ENCODE results near the gene CIAO2A. TPM values are rescaled to one million over a fixed set of nuclear protein-coding genes. Genes with fewer than 3 reads are reported as not detected.
"Not testable (repeated sequence)": the region's sequence is repeated elsewhere in the genome, so short reads cannot be mapped to it uniquely, and the experiment has no call there.

Gene CIAO2A
- total RNA-seq, 1 donor from 2014 or later, result 36.3 TPM

DNA sequence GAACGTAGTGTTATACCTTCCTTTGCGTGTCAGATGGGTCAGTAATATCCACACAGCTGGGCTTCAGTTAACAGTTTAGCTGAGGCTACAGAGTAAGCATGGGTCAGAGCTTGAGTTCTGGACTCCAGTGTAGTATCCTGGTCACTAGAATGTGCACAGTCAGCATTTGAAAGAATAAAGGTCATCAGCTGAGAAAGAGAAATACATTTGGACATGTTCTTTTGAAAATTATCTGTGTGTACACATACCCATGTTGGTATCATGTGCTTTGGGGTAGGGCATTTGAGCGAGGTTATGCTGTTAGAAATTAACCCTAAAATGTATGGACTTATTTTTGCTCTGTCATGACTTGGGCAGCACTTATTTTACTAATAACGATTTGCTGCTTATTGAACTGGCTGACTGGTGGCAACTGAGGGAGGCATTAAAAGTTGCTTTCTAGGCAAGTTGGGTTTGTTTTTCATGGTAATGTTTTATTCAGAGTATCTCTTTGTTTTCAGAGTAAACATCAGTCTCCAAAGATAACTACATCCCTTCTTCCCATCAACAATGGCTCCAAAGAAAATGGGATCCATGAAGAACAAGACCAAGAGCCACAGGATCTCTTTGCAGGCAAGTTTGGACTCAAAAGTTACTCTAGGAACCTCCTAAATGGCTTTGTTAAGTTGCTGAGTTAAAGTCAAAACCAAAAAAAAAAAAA, 18.6 kb upstream of the CIAO2A start:
- DNase-seq (ENCODE audit: low spot score), result no peak

DNA sequence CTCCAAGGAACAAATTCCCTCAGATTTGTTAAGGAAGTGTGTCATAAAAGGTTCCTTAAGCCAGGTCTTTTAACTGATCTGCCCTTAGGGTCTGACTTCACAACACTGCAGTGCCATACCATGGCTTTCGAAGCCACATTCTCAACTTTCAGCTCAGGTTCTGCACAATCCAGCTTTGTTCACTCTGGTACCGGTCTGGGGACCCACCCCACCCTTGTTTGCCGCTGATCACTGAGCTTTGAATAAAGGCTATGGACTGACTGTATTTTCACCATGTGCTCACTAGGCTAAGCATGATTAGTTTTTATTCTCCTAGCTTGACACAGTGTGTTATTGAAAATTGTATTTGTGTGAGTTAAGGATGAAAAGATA, 18.0 kb upstream of the CIAO2A start:
- DNase-seq (ENCODE audit: low spot score), result no peak

DNA sequence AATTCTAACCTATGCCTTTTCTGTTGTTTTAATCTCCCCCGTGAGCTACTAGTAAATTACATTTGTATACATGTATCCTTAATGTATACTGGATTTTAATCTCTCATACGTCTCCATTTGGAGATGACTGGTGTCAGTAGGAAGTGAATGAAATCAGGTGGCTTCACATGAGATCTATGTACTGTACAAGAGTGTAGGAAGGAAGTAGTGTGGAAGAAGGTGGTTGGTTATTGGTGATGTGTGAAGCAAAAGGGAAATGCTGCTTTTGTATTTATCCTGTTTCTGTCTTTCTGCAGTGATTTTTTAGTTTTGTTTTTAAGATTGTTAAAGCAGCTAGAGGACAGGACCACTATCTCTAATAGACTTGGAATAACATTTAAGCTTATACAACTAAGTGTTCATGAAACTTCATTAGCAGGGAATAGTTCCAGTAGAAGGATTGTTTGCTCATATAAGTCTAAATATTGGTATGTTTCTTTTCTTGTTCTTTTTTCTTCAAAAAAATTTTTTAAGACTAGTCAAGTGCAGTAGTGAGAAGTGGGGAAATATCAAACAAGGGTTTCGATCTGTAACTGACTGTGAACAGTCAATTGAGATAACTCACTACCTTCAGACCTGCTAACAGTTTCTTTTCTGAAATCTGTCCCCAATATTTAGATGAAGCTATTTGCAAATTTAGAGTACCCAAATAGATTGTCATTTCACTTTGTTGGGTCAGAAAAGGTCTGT, 17.5 kb upstream of the CIAO2A start:
- no peak for DNase-seq (ENCODE audit: low spot score)

DNA sequence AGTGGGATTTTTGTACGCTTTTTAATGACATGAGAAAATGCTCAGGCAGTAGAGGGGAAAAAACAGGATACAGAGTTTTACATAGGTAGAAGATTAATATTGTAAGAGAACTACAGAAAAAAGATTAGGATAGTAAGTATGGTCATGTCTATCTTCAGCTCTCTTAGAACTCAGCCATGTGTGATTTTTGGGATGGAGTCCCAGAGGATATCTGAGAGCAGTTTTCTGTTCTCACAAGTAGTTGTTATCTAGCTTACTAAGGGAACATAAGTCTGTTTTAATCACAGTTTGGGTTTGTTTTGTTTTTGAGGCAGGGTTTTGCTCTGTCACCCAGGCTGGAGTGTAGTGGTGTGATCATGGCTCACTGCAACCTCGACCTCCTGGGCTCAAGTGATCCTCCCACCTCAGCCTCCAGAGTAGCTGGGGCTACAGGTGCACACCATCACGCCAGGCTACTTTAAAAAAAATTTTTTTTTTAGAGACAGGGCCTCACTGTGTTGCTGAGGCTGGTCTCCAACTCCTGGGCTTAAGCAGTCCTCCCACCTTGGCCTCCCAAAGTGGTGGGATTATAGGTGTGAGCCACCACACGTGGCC, 16.6 kb upstream of the CIAO2A start:
- DNase-seq (ENCODE audit: low spot score), result not testable (repeated sequence)

DNA sequence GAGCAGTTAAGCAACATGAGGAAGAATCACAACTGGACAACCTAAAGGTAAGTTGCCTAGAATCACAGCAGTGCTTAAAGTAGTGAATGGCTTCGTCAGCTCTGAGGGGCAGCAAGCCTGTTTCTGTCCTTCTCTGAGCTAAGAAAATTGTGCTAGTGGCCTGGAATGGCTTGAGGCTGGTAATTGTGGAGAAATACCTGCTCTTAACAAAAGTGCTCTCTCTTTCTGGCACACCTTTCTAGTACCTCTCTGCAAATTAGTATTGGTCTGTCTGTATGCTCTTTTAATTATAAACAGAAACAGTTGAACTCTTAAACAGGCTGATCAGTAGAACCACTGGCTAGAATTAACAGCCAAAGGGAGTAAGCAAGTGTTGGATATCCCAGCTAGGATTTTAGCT, 13.7 kb upstream of the CIAO2A start:
- no peak for DNase-seq (ENCODE audit: low spot score)

DNA sequence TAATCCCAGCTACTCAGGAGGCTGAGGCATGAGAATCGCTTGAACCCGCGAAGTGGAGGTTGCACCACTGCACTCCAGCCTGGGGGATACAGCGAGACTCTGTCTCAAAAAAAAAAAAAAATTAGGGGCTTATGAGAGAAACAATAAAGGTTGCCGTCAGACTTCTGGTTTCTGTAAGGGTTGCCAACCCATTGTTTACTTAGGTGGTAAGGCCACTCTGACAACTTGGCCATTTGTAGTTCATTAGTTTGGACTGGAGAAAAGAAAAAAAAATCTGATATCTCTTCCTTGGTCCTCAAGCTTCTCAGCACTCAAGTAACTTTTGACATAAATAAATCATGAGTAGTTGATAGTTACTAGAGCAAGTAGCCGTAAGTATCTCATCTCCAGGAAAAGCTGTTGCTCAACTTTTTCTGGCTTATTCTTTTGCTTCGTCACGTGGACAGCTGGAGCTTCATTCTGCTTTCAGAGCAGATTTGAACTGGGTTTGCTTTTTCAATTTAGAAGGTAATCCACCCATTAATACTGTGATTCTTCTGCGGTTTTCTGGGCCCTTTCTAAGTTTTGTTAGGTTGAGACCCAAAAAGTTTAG, 11.6 kb upstream of the CIAO2A start:
- DNase-seq (ENCODE audit: low spot score), result no peak

DNA sequence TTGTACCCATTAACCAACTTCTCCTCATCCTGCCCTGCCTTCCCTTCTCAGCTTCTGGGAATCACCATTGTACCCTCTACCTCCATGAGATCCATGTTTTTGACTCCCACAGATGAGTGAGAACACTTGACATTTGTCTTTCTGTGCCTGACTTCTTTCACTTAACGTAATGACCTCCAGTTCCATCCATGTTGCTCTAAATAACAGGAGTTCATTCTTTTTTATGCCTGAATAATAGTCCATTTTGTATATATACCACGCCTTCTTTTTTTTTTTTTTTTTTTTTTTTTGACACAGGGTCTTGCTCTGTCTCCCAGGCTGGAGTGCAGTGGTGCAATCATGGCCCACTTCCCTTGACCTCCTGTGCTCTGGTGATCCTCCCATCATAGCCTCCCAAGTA, 8.9 kb upstream of the CIAO2A start:
- no peak for DNase-seq (ENCODE audit: low spot score)

DNA sequence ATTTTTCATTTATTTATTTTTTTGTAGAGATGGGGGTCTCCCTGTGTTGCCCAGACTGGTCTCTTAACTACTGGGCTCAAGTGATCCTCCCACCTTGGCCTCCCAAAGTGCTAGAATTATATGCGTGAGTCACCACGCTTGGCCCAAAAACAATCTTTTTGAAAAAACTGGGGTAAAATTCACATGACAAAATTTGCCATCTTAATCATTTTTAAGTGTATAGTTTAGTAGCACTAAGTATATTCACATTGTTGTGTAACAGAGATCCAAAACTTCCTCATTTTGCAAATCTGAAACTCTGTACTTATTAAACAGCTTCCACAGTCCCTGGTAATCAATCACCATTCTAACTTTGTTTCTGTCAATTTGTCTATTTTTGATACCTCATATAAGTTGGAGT, 7.3 kb upstream of the CIAO2A start:
- DNase-seq (ENCODE audit: low spot score), result no peak

DNA sequence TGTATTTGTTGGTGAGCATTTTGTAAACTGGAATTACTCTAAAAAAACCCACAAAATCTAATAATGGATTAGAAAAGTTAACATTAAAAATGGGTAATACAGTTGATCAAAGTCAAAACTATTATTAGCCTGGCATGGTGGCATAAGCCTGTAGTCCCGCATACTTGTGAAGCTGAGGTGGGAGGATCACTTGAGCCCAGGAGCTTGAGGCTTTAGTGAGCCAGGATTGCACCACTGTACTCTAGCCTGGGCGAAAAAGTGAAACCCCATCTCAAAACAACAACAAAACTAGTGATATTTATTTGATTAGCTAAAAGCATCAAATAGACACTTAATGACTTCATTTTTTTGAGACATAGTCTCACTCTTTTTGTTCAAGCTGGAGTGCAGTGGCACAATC, 5.7 kb upstream of the CIAO2A start:
- no peak for DNase-seq (ENCODE audit: low spot score)

DNA sequence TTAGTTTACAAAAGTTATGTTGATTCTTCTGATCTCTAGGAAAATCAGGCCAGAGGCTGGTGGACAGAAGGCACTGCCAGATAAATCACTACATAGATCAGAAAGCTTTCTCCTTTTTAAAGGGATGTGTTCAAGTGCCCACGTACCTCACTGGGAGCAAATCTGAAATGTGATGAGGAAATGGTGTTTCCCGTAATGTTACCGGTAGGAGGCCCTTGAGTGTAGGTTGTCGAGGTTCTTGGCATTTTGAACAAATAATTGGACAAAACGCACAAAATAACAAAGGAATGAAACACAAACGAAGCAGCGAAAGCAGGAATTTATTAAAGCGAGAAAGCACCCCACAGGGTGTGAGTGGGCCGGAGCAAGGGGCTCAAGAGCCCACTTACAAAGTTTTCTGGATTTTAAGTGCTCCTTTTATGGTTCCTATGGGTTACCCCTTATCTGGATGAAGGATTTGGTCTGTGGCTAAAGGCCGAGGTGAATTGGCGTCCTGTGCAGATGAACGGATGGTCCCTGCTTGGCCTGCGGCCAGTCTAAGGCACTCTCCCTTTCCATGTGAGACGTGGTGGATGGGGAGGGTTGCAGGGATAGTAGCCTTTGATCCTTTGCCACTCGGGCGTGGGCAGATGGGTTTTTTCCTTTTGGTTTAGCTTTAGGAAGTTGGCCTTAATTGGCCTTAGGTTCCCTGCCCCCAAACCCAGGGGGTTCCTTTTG, 3.2 kb upstream of the CIAO2A start:
- DNase-seq (ENCODE audit: low spot score), result no peak

DNA sequence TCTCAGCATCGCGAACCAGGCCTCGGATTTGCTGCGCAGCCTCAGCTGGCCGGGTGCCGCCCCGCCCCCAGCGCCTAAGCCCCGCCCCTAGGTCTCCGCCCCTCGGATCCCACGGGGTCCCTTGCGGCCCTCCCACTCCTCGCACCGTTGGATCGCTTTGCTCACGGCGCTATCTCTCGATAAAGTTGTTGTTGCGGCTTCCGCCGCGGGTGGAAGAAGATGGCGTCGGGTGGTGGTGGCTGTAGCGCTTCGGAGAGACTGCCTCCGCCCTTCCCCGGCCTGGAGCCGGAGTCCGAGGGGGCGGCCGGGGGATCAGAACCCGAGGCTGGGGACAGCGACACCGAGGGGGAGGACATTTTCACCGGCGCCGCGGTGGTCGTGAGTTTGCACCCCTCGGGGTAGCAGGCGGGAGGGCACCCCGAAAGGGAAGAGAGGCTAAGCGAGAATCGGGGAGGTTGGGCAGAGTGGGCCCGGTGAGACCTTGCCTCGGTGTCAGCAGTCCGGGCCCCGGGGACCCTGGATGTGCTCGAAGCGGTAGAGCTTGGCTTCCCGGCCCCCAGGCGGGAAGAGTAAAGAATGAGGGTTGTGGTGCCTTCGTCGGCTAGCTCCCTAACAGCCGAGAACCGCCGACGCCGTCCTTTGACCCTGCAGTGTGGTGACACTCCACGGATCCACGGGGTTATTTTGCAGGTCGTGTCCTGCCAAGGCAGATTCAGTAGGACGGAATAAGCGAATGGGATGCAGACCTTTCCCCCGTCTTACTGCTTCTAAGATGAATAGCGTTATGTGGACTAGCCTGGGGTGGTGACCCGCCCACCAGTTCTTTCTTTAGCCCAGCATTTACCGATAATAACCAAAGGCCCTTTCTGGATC, 2.4 kb upstream of the CIAO2A start, which contains the start of gene SNX1:
SNX1 (plus strand) TSS at position 188 of the 873 bp plus-strand sequence; CDS start at position 220, 32 bp downstream.
- DNase-seq (ENCODE audit: low spot score), result peak; percentile 98

DNA sequence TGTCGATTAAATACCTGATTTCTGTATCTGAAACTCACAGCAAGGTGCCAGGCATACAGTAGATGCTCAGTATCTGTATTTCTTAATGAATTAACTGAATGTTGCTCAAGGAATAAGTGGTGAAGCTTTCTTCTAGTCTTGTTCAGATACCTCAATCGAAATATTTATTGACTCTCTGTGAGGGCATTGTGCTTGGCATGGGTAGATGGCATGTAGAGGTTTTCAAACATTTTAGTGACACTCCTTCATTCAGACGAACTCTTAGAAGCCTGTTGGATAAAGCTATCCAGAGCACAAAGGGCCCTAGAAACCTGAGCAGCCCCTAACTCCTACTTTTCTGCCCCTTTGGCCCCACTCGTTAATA, 1.8 kb upstream of the CIAO2A start:
- DNase-seq (ENCODE audit: low spot score), result no peak

DNA sequence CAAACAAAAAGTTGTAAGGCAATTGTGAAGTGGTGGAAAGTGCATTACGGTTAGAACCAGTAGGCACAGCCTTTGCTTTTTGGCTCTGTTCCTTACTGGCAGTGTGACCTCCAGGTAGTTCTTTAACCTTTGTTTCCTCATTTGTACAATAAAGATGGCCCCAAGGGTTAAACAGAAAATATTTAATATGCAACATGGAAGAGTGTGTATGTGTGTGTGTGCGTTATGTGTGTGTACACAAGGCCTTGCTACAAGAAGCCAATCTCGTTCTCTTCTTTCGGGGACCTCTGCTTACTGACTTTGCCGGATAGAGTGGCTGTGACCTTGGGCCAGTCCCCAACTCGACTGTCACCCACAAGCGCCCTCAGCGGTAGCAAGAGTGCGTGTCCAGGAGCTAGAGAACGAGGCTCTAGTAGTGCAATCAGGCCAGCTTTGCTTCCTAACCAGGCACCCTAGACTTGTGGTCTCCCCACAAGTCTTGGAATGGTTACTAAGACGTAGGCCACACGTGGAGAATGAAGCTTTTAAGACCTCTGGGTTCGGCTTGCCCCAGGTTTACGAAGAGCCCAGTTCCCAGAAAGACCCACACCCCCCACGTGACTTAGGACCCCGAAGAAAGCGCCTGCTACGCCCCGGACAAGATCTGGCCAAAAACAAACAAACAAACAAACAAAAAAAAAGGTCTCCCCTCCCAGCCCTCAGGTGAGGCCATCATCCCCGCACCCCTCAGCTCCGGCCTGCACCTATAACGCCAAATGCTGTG, 593 bp downstream of the CIAO2A start:
- no peak for DNase-seq (ENCODE audit: low spot score)

DNA sequence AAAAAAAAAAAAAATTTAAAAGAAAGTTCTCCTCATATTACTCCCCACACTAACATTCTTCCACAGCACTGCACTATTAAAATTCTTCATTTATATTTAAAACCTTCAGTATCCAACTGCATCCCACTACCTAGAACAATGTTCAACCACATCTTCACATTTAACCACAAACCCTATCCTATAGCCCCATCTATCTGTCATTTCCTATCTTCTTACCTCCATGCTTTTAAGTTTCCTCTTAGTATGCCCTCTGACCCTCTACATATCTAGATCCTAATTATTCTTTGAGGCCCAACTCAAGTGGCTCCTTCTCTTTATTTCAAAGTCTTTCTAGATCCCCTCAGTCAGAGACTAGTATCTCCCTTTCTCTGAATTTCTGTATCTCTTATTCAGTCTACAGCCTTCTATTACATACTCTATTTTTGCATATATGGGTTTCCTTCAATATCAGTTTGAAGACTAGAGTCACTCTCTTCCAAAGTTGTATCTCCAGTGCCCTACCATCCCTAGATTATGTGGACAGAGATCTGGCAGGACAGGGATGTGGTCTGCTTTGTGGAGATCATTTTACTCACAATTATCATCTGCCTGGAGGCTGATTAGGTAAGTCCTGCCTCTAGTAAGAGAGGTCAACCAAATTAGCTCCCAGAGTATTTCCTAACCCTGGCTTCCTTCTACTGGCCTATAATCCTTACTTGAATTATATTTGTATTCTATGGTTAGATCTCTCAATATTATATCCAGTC, 1.4 kb downstream of the CIAO2A start:
- no peak for DNase-seq (ENCODE audit: low spot score)

DNA sequence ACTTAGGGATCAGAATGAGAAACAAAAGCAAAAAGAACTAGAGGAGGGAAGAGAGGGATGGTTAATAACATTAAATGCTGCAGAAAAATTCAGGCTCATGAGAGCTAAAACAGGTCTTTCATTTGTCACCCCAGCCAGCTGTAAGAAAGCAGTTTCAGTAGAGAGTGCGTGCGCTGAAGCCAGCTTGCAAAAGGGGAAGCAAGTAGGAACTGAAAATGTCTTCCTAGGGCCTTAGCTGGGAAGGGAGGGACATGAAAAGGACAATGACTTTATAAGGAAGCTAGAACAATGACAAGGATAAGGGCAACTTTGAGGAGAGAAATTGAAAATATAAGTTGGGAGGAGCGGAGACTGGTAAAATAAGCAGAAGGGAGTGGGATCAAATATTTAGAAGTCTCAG, 3.1 kb downstream of the CIAO2A start:
- no peak for DNase-seq (ENCODE audit: low spot score)

DNA sequence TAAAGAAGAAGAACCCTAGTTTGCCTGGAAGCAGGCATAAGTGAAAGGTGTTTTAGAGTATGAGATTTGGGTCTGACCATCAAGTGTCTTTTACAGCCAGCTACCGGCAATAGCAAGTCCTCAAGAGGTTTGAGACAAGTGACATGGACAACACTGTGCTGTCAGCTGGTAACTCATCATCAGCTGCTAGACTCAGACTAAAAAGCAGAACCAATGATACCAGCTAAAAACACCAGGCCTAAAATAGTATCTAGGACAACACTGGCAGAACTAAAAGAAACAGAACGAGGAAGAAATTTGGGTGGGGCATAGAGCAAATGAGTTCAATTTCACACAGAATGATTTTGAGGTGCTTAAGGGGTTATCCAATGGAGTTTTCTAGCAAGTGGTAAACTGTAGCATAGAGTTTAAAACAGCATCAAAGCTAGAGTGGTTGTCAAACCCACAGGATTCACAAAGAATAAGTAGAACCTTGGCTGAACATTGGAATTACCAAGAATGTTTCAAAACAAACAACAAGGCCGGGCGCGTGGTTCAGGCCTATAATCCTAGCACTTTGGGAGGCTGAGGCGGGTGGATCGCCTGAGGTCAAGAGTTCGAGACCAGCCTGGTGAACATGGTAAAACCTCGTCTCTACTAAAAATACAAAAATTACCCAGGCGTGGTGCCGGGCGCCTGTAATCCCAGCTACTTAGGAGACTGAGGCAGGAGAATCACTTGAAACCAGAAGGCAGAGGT, 3.9 kb downstream of the CIAO2A start:
- no peak for DNase-seq (ENCODE audit: low spot score)

DNA sequence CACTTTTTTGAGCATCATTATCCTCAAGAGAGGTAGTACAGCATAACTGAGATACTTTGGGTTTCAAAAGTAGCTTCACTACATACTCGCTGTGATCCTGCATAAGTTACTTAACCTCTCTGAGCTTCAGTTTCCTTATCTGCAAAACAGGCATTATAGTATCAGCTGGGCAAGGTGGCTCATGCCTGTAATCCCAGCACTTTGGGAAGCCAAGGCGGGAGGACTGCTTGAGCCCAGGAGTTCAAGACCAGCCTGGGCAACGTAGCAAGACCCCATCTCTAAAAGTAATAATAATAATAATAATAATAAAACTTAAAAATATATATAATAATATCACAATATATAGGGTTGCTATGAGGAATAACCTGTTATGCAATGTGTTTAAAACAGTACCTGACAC, 10.9 kb downstream of the CIAO2A start:
- DNase-seq (ENCODE audit: low spot score), result no peak

DNA sequence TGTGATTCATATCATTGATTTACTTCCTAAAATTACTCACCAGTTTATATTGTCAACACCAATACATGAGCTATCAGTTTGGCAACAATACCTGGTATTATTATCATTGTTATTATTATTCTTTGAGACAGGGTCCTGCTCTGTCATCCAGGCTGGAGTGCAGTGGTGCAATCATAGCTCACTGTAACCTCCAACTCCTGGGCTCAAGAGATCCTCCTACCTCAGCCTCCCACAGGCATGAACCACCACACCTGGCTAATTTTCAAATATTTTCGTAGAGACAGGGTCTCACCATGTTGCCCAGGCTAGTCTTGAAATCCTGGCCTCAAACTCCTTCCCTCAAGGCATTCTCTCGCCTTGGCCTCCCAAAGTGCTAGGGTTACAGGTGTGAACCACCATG, 20.1 kb downstream of the CIAO2A start:
- DNase-seq (ENCODE audit: low spot score), result not testable (repeated sequence)

All from mesenteric fat pad (tissue), 1 donor.